Measurements from ENCODE around the gene DCTN3.

DNA sequence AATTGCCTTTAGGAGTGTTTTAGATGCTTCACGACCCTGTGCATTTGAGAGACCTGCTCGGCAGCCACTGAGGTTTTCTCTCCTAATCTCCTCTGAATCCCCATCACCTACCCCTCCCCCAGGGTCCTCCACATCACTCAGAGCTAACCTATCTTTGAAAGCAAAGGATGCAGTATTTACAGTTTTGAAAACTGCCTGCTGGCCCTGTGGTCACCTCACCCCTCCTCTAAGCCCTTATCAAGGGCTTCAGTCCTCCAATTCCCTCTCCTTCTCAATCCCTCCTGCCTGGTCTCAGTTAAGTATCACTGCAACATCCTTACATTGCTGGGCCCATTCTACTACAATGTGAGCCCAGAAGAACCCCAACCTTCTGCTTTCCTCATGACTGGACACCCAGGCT is 13.0 kb downstream of the DCTN3 start:
- TF ChIP-seq, protein P1, sequence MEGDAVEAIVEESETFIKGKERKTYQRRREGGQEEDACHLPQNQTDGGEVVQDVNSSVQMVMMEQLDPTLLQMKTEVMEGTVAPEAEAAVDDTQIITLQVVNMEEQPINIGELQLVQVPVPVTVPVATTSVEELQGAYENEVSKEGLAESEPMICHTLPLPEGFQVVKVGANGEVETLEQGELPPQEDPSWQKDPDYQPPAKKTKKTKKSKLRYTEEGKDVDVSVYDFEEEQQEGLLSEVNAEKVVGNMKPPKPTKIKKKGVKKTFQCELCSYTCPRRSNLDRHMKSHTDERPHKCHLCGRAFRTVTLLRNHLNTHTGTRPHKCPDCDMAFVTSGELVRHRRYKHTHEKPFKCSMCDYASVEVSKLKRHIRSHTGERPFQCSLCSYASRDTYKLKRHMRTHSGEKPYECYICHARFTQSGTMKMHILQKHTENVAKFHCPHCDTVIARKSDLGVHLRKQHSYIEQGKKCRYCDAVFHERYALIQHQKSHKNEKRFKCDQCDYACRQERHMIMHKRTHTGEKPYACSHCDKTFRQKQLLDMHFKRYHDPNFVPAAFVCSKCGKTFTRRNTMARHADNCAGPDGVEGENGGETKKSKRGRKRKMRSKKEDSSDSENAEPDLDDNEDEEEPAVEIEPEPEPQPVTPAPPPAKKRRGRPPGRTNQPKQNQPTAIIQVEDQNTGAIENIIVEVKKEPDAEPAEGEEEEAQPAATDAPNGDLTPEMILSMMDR (IDR thresholded peaks at IDR 0.05), result no peak
- TF ChIP-seq POLR2A (IDR thresholded peaks at IDR 0.05), result no peak
